WTC11 (cell line): ENCODE results near the gene NKAIN2. TPM values are rescaled to one million over a fixed set of nuclear protein-coding genes. Genes with fewer than 3 reads are reported as not detected.
A peak's percentile ranks its signal among the peaks of the same experiment; 100 is the strongest.

Experiments used
- ATAC-seq: fragments of 200-7000 bp; cut with Tn5 transposase; 2 replicates; pipeline ENCODE4 v1.10.0; 2021; ENCODE audit warnings: mild to moderate bottlenecking, moderate library complexity
- CTCF ChIA-PET: fragments of 300-600 bp; sonication (Branson Sonifier 250); formaldehyde crosslinking; loops from one replicate; lab custom pipeline; 2021; ENCODE audit warnings: antibody characterized with exemption; lab: Charles Lee
- POLR2A ChIA-PET: fragments of 350-600 bp; sonication (Branson Sonifier 250); formaldehyde crosslinking; loops from one replicate; lab custom pipeline; 2021; ENCODE audit warnings: antibody characterized with exemption; lab: Charles Lee
- DNase-seq: peaks from one replicate; pipeline ENCODE4 v3.0.0; 2021; ENCODE audit warnings: low spot score
- H3K27ac Mint-ChIP-seq: 2 replicates; pipeline ENCODE4 v1.8.0; 2021; ENCODE audit warnings: mixed read lengths
- H3K27me3 Mint-ChIP-seq: 2 replicates; pipeline ENCODE4 v1.8.0; 2021; ENCODE audit warnings: low read depth, mild to moderate bottlenecking, moderate library complexity, mixed read lengths
- H3K36me3 Mint-ChIP-seq: 2 replicates; pipeline ENCODE4 v1.8.0; 2021; ENCODE audit warnings: mixed read lengths
- H3K4me1 Mint-ChIP-seq: 2 replicates; pipeline ENCODE4 v1.8.0; 2022; ENCODE audit warnings: mixed read lengths
- H3K4me3 Mint-ChIP-seq: 2 replicates; pipeline ENCODE4 v1.8.0; 2021; ENCODE audit warnings: mild to moderate bottlenecking, moderate library complexity, mixed read lengths
- H3K9me3 Mint-ChIP-seq: 2 replicates; pipeline ENCODE4 v1.8.0; 2021; ENCODE audit warnings: mixed read lengths
- ESRRA ChIP-seq: sonication (generic); formaldehyde crosslinking; IDR thresholded peaks from 2 replicates; pipeline ENCODE4 v1.8.1; 2022; ENCODE audit warnings: mild to moderate bottlenecking, missing genetic modification reagents, borderline replicate concordance
- ETV6 ChIP-seq: sonication (generic); formaldehyde crosslinking; IDR thresholded peaks from 2 replicates; pipeline ENCODE4 v1.8.1; 2022; ENCODE audit warnings: mild to moderate bottlenecking, missing genetic modification reagents
- FOXJ3 ChIP-seq: sonication (generic); formaldehyde crosslinking; IDR thresholded peaks from 2 replicates; pipeline ENCODE4 v1.9.0; 2021; ENCODE audit warnings: missing genetic modification reagents, mild to moderate bottlenecking, borderline replicate concordance
- GTF2I ChIP-seq: fragments of 250-450 bp; sonication (Bioruptor Pico); conservative IDR thresholded peaks from 2 replicates; pipeline ENCODE4 v1.4.0; 2021; ENCODE audit warnings: mild to moderate bottlenecking
- MXD4 ChIP-seq: fragments of 250-450 bp; sonication (Bioruptor Pico); IDR thresholded peaks from 2 replicates; pipeline ENCODE4 v1.8.0; 2021; ENCODE audit warnings: mild to moderate bottlenecking, moderate library complexity, borderline replicate concordance
- MYBL2 ChIP-seq: sonication (generic); formaldehyde crosslinking; IDR thresholded peaks from 2 replicates; pipeline ENCODE4 v1.8.1; 2023; ENCODE audit warnings: mild to moderate bottlenecking, moderate library complexity, missing genetic modification reagents
- NFE2L1 ChIP-seq: sonication (generic); formaldehyde crosslinking; IDR thresholded peaks from 2 replicates; pipeline ENCODE4 v1.8.1; 2023; ENCODE audit warnings: missing genetic modification reagents
- RORB ChIP-seq: fragments of 250-450 bp; sonication (Bioruptor Pico); IDR thresholded peaks from 2 replicates; pipeline ENCODE4 v1.9.0; 2021; ENCODE audit warnings: mild to moderate bottlenecking
- SP1 ChIP-seq: sonication (generic); formaldehyde crosslinking; conservative IDR thresholded peaks from 2 replicates; pipeline ENCODE4 v1.8.1; 2022; ENCODE audit warnings: missing genetic modification reagents
- STAT6 ChIP-seq: sonication (generic); formaldehyde crosslinking; conservative IDR thresholded peaks from 2 replicates; pipeline ENCODE4 v1.8.1; 2023; ENCODE audit warnings: mild to moderate bottlenecking, low read depth, missing genetic modification reagents, moderate library complexity
- ZBTB21 ChIP-seq: sonication (generic); formaldehyde crosslinking; IDR thresholded peaks from 2 replicates; pipeline ENCODE4 v1.8.1; 2023; ENCODE audit warnings: mild to moderate bottlenecking, missing genetic modification reagents, borderline replicate concordance
- ZNF232 ChIP-seq: sonication (generic); formaldehyde crosslinking; IDR thresholded peaks from 2 replicates; pipeline ENCODE4 v1.8.0; 2022; ENCODE audit warnings: mild to moderate bottlenecking, missing genetic modification reagents
- ZNF281 ChIP-seq: sonication (generic); formaldehyde crosslinking; IDR thresholded peaks from 2 replicates; pipeline ENCODE4 v1.8.0; 2023; ENCODE audit warnings: mild to moderate bottlenecking, missing genetic modification reagents
- ZNF416 ChIP-seq: fragments of 250-450 bp; sonication (Bioruptor Pico); IDR thresholded peaks from 2 replicates; pipeline ENCODE4 v1.9.0; 2021; ENCODE audit warnings: mild to moderate bottlenecking, inconsistent platforms
- total RNA-seq: library from RNA; stranded (reverse); gene quantifications from 3 replicates; pipeline ENCODE4 v1.2.3, GENCODE V29; 2021
- TF ChIP-seq, protein P1 (sequence below): sonication (generic); formaldehyde crosslinking; IDR thresholded peaks from 2 replicates; pipeline ENCODE4 v1.8.0; 2022; ENCODE audit warnings: mild to moderate bottlenecking, missing genetic modification reagents
- TF ChIP-seq, protein P2 (sequence below): fragments of 250-450 bp; sonication (Bioruptor Pico); IDR thresholded peaks from 2 replicates; pipeline ENCODE4 v1.9.0; 2021; ENCODE audit warnings: mild to moderate bottlenecking
- TF ChIP-seq, protein P3 (sequence below): sonication (generic); formaldehyde crosslinking; IDR thresholded peaks from 2 replicates; pipeline ENCODE4 v1.8.0; 2023; ENCODE audit warnings: missing genetic modification reagents
- TF ChIP-seq, protein P4 (sequence below): fragments of 250-450 bp; sonication (Bioruptor Pico); conservative IDR thresholded peaks from 2 replicates; pipeline ENCODE4 v1.9.0; 2021; ENCODE audit warnings: mild to moderate bottlenecking
- TF ChIP-seq, protein P5 (sequence below): sonication (generic); formaldehyde crosslinking; IDR thresholded peaks from 2 replicates; pipeline ENCODE4 v1.8.0; 2022; ENCODE audit warnings: mild to moderate bottlenecking, missing genetic modification reagents

Gene NKAIN2
- total RNA-seq, 1 experiment from 2014 or later = 0.33 TPM

- no peak for TF ChIP-seq ZNF232 (CRISPR knock-in tag)
- TF ChIP-seq ESRRA (CRISPR knock-in tag) = no peak
Measured at GRCh38 chr6:124719913-124720312, 916.2 kb downstream of the NKAIN2 start (continued).

DNA sequence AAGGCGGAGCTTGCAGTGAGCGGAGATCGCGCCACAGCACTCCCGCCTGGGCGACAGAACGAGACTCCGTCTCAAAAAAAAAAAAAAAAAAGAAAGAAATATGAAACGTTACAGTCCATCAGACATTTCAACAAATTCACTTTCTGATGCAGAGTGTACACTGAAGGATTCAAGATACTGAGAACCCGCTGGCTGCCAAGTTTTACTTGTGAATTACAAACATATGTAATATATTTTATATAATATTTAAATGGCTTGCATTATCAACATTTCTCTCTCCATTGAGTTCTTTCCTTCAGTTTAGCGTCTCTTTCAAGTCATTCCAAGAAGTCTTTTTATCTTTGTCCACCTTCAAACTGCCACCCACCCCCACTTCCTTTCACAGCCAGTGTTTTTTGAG is 917.7 kb downstream of the NKAIN2 start:
- ChIA-PET POLR2A (no interaction called here), CTCF (no interaction called here)
- Mint-ChIP-seq H3K27ac (no peak overlapping the region), H3K9me3 (peaks cover 4% of the 10 kb centered on the region), H3K36me3 (0 out of 2 replicates have a peak, but pooled peaks cover 2% of the 10 kb centered on the region), H3K27me3 (no peaks in the 10 kb centered on the region), H3K4me3 (no peak overlapping the region), H3K4me1 (peaks cover 17% of the 10 kb centered on the region)
- TF ChIP-seq ZNF416 (CRISPR knock-in tag) (no peak), NFE2L1 (CRISPR knock-in tag) (no peak), FOXJ3 (no peak), ZNF281 (CRISPR knock-in tag) (no peak), GTF2I (CRISPR knock-in tag) (no peak), MXD4 (no peak)
- TF ChIP-seq, protein P1, sequence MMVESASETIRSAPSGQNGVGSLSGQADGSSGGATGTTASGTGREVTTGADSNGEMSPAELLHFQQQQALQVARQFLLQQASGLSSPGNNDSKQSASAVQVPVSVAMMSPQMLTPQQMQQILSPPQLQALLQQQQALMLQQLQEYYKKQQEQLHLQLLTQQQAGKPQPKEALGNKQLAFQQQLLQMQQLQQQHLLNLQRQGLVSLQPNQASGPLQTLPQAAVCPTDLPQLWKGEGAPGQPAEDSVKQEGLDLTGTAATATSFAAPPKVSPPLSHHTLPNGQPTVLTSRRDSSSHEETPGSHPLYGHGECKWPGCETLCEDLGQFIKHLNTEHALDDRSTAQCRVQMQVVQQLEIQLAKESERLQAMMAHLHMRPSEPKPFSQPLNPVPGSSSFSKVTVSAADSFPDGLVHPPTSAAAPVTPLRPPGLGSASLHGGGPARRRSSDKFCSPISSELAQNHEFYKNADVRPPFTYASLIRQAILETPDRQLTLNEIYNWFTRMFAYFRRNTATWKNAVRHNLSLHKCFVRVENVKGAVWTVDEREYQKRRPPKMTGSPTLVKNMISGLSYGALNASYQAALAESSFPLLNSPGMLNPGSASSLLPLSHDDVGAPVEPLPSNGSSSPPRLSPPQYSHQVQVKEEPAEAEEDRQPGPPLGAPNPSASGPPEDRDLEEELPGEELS = no peak
- DNase-seq (no peak), ATAC-seq (no peak)

- TF ChIP-seq, protein P2, sequence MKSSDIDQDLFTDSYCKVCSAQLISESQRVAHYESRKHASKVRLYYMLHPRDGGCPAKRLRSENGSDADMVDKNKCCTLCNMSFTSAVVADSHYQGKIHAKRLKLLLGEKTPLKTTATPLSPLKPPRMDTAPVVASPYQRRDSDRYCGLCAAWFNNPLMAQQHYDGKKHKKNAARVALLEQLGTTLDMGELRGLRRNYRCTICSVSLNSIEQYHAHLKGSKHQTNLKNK (CRISPR knock-in tag) = no peak
- no peak for DNase-seq
- no peak overlapping the region for H3K4me3 Mint-ChIP-seq
- H3K9me3 Mint-ChIP-seq = peaks cover 4% of the 10 kb centered on the region
- H3K27ac Mint-ChIP-seq = no peak overlapping the region
- H3K4me1 Mint-ChIP-seq = peaks cover 17% of the 10 kb centered on the region
- ChIA-PET POLR2A (no interaction called here), CTCF (no interaction called here)
- H3K36me3 Mint-ChIP-seq = 0 out of 2 replicates have a peak, but pooled peaks cover 2% of the 10 kb centered on the region
- ATAC-seq = peak; percentile 60
- no peaks in the 10 kb centered on the region for H3K27me3 Mint-ChIP-seq
Measured at GRCh38 chr6:124722141-124722878, 918.6 kb downstream of the NKAIN2 start.

DNA sequence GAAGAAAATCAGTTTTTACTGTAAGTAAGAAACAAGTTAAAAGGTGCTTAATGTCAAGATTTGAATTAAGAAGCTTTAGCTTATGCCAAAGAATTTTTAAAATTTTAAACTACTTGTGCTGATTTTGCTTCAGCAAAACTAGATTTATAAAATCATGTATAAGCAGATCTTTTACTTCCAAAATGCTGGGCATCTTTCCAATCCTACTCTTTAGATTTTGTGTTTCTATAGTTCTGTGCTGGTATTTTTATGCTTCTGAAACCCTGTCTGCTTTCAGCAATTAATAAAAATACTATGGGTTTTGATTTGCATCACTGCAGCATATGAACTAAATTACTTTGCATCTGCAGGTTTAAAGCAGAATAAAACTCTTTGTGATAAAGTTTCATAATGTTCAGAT is 920.0 kb downstream of the NKAIN2 start:
- peaks cover 4% of the 10 kb centered on the region for H3K9me3 Mint-ChIP-seq
- H3K4me1 Mint-ChIP-seq = peaks cover 17% of the 10 kb centered on the region
- ChIA-PET CTCF (no interaction called here), POLR2A (no interaction called here)
- no peak overlapping the region for H3K4me3 Mint-ChIP-seq
- ATAC-seq (no peak), DNase-seq (no peak)
- H3K27ac Mint-ChIP-seq = no peak overlapping the region
- 0 out of 2 replicates have a peak, but pooled peaks cover 2% of the 10 kb centered on the region for H3K36me3 Mint-ChIP-seq
- H3K27me3 Mint-ChIP-seq = no peaks in the 10 kb centered on the region
- TF ChIP-seq, protein P3, sequence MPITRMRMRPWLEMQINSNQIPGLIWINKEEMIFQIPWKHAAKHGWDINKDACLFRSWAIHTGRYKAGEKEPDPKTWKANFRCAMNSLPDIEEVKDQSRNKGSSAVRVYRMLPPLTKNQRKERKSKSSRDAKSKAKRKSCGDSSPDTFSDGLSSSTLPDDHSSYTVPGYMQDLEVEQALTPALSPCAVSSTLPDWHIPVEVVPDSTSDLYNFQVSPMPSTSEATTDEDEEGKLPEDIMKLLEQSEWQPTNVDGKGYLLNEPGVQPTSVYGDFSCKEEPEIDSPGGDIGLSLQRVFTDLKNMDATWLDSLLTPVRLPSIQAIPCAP (CRISPR knock-in tag) = no peak
- TF ChIP-seq SP1 (no peak), RORB (CRISPR knock-in tag) (no peak), MYBL2 (CRISPR knock-in tag) (no peak), ETV6 (CRISPR knock-in tag) (no peak), STAT6 (no peak), ZBTB21 (CRISPR knock-in tag) (no peak)
- TF ChIP-seq, protein P4, sequence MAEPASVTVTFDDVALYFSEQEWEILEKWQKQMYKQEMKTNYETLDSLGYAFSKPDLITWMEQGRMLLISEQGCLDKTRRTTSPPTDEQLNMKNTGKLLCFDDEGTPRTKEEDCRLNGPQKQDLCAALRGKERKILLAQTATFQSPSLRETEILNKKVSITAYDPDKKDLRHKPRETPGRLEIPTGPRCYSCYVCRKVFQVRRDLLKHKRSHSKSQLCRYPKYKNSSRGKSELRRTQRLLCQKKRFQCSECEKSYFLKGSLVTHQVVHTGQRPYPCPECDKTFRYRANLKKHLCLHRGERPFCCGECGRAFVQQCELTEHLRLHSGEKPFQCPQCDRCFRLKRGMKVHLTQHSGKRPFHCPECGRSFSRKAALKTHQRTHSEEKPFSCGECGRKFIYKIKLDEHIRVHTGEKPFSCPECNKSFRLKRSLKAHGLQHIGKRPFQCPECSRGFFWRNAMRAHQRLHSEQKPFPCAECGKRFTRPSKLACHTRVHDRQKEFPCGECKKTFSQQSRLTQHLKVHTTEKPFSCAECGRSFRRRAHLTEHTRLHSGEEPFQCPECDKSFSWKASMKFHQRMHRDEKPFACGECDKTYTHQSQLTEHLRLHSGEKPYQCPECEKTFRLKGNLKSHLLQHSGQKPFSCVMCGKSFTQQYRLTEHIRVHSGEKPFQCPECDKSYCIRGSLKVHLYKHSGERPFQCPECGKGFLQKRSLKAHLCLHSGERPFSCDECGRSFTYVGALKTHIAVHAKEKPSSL (CRISPR knock-in tag) = no peak
- TF ChIP-seq, protein P5, sequence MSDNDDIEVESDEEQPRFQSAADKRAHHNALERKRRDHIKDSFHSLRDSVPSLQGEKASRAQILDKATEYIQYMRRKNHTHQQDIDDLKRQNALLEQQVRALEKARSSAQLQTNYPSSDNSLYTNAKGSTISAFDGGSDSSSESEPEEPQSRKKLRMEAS (CRISPR knock-in tag) = no peak
